AG09319 (cell line): ENCODE measurements around the gene IQCE.

ENCODE experiments used
- DNase-seq: peaks from one replicate; pipeline ENCODE4 v3.0.0-alpha.2; 2010; ENCODE audit warnings: low read depth; ENCODE audit errors: extremely low read depth
- CTCF ChIP-seq: IDR thresholded peaks from 2 replicates; pipeline ENCODE4 v1.5.1; 2011; ENCODE audit warnings: low read depth, mild to moderate bottlenecking, inconsistent platforms, low read length, moderate library complexity

IQCE gene

GRCh38 chr7:2614631-2615330 lies 56.0 kb downstream of the IQCE start:
- DNase-seq, result peak; percentile 52
- TF ChIP-seq CTCF, result no peak

GRCh38 chr7:2616387-2617324 lies 57.9 kb downstream of the IQCE start:
- DNase-seq, result no peak

GRCh38 chr7:2617325-2617905 lies 58.6 kb downstream of the IQCE start:
- no peak for TF ChIP-seq CTCF
- DNase-seq, result no peak

More at GRCh38 chr7:2616387-2617324, 57.9 kb downstream of the IQCE start:
- TF ChIP-seq CTCF, result no peak

GRCh38 chr7:2619116-2619515 lies 60.3 kb downstream of the IQCE start:
- DNase-seq, result no peak
- TF ChIP-seq CTCF, result no peak

- no peak for TF ChIP-seq CTCF
- DNase-seq, result no peak
Measured at GRCh38 chr7:2621061-2621828, 62.5 kb downstream of the IQCE start.

GRCh38 chr7:2621948-2622640 lies 63.3 kb downstream of the IQCE start:
- TF ChIP-seq CTCF, result no peak
- DNase-seq, result no peak
